Stimulated activated effector memory CD8-positive, alpha-beta T cell treated with anti-CD3 and anti-CD28 coated beads, Interleukin-12 subunit alpha, Interleukin-12 subunit beta, amount 100 ng/mL, for 72 hours (primary cell): ENCODE data around the gene EIF4E3.
A peak's percentile ranks its signal among the peaks of the same experiment; 100 is the strongest.

Experiments
- ATAC-seq: fragments of 150-1000 bp; cut with Tn5 transposase; 2 replicates; pipeline ENCODE4 v1.10.0; 2021
- DNase-seq, 2 donors: peaks; one replicate each; pipeline ENCODE4 v3.0.0; 2021 to 2022; ENCODE audit warnings: low spot score in 2 of 2
- H3K27ac Mint-ChIP-seq: one replicate; pipeline ENCODE4 v1.8.0; 2022; ENCODE audit warnings: mild to moderate bottlenecking, mixed read lengths
- H3K36me3 Mint-ChIP-seq: one replicate; pipeline ENCODE4 v1.8.0; 2022; ENCODE audit warnings: mild to moderate bottlenecking, mixed read lengths
- H3K4me1 Mint-ChIP-seq: one replicate; pipeline ENCODE4 v1.8.0; 2022; ENCODE audit warnings: mixed read lengths
- H3K4me3 Mint-ChIP-seq: one replicate; pipeline ENCODE4 v1.8.0; 2022; ENCODE audit warnings: mild to moderate bottlenecking, mixed read lengths
- H3K9me3 Mint-ChIP-seq: one replicate; pipeline ENCODE4 v1.8.0; 2022; ENCODE audit warnings: mixed read lengths

The EIF4E3 gene

GRCh38 chr3:71725271-71725991 lies at the start of gene EIF4E3:
TSS of gene EIF4E3 (minus strand) at chr3:71725402. CDS start at chr3:71725367, 35 bp downstream.
- Mint-ChIP-seq H3K36me3 (peaks cover 11% of the 10 kb centered on the region), H3K9me3 (no peaks in the 10 kb centered on the region), H3K4me3 (peak within 1 kb of the TSS; percentile 82), H3K4me1 (peaks cover 77% of the 10 kb centered on the region), H3K27ac (peak within 1 kb of the TSS; percentile 94)
- ATAC-seq (peak; percentile 68), DNase-seq (peak; percentile 48 to 79)

- Mint-ChIP-seq H3K27ac (no peak overlapping the region), H3K9me3 (no peaks in the 10 kb centered on the region), H3K4me1 (no peaks in the 10 kb centered on the region), H3K36me3 (no peaks in the 10 kb centered on the region), H3K4me3 (no peak overlapping the region)
- no peak for ATAC-seq
- DNase-seq = no peak
These were observed 46.7 kb upstream of the EIF4E3 start for GRCh38 chr3:71771884-71772283.

- Mint-ChIP-seq H3K9me3 (no peaks in the 10 kb centered on the region), H3K27ac (no peak overlapping the region), H3K4me1 (no peaks in the 10 kb centered on the region), H3K4me3 (no peak overlapping the region), H3K36me3 (no peaks in the 10 kb centered on the region)
- ATAC-seq (no peak), DNase-seq (no peak)
These were observed 45.9 kb upstream of the EIF4E3 start for GRCh38 chr3:71771126-71771525.

- no peak for DNase-seq
- Mint-ChIP-seq H3K9me3 (no peaks in the 10 kb centered on the region), H3K36me3 (no peaks in the 10 kb centered on the region), H3K4me1 (no peaks in the 10 kb centered on the region), H3K4me3 (no peak overlapping the region), H3K27ac (no peak overlapping the region)
- no peak for ATAC-seq
These were observed 38.2 kb upstream of the EIF4E3 start for GRCh38 chr3:71763426-71763825.

GRCh38 chr3:71760140-71760539 lies 34.9 kb upstream of the EIF4E3 start:
- no peak for ATAC-seq
- peaks cover 3% of the 10 kb centered on the region for H3K4me1 Mint-ChIP-seq
- H3K27ac Mint-ChIP-seq = no peak overlapping the region
- no peak for DNase-seq
- no peaks in the 10 kb centered on the region for H3K9me3 Mint-ChIP-seq
- H3K4me3 Mint-ChIP-seq = no peak overlapping the region
- H3K36me3 Mint-ChIP-seq = peaks cover 3% of the 10 kb centered on the region

- ATAC-seq = peak; percentile 24
- Mint-ChIP-seq H3K36me3 (peaks cover 7% of the 10 kb centered on the region), H3K9me3 (no peaks in the 10 kb centered on the region), H3K27ac (no peak overlapping the region), H3K4me1 (peaks cover 6% of the 10 kb centered on the region), H3K4me3 (no peak overlapping the region)
- no peak for DNase-seq
These were observed 34.2 kb upstream of the EIF4E3 start for GRCh38 chr3:71759401-71759800.

GRCh38 chr3:71758091-71758490 lies 32.9 kb upstream of the EIF4E3 start:
- Mint-ChIP-seq H3K4me3 (no peak overlapping the region), H3K36me3 (peaks cover 7% of the 10 kb centered on the region), H3K9me3 (no peaks in the 10 kb centered on the region), H3K27ac (no peak overlapping the region), H3K4me1 (peaks cover 6% of the 10 kb centered on the region)
- no peak for ATAC-seq
- DNase-seq = no peak

GRCh38 chr3:71754610-71755253 lies 29.5 kb upstream of the EIF4E3 start:
- Mint-ChIP-seq H3K4me3 (peak overlapping the region; percentile 65), H3K4me1 (peaks cover 6% of the 10 kb centered on the region), H3K27ac (no peak overlapping the region), H3K9me3 (no peaks in the 10 kb centered on the region), H3K36me3 (peaks cover 7% of the 10 kb centered on the region)
- DNase-seq (no peak), ATAC-seq (no peak)

GRCh38 chr3:71753701-71754609 lies 28.8 kb upstream of the EIF4E3 start, which contains the start of gene GPR27:
TSS of gene GPR27 (plus strand) at chr3:71753855. CDS start at chr3:71754050, 195 bp downstream.
- ATAC-seq (peak; percentile 69), DNase-seq (peak; percentile 23 to 60)
- peaks cover 6% of the 10 kb centered on the region for H3K4me1 Mint-ChIP-seq
- peaks cover 7% of the 10 kb centered on the region for H3K36me3 Mint-ChIP-seq
- no peaks in the 10 kb centered on the region for H3K9me3 Mint-ChIP-seq
- H3K4me3 Mint-ChIP-seq = peak within 1 kb of the TSS; percentile 65
- H3K27ac Mint-ChIP-seq = no peak within 1 kb of the TSS

- Mint-ChIP-seq H3K4me3 (peak overlapping the region; percentile 40), H3K36me3 (peaks cover 7% of the 10 kb centered on the region), H3K4me1 (peaks cover 6% of the 10 kb centered on the region), H3K9me3 (no peaks in the 10 kb centered on the region), H3K27ac (no peak overlapping the region)
- DNase-seq (no peak), ATAC-seq (no peak)
These were observed 27.9 kb upstream of the EIF4E3 start for GRCh38 chr3:71752831-71753700.

GRCh38 chr3:71751602-71752001 lies 26.4 kb upstream of the EIF4E3 start:
- H3K36me3 Mint-ChIP-seq = peaks cover 7% of the 10 kb centered on the region
- peaks cover 6% of the 10 kb centered on the region for H3K4me1 Mint-ChIP-seq
- no peak for ATAC-seq
- no peaks in the 10 kb centered on the region for H3K9me3 Mint-ChIP-seq
- H3K27ac Mint-ChIP-seq = no peak overlapping the region
- H3K4me3 Mint-ChIP-seq = no peak overlapping the region
- DNase-seq = no peak

- H3K4me1 Mint-ChIP-seq = no peaks in the 10 kb centered on the region
- ATAC-seq (no peak), DNase-seq (no peak)
- H3K27ac Mint-ChIP-seq = no peak overlapping the region
- H3K36me3 Mint-ChIP-seq = no peaks in the 10 kb centered on the region
- H3K9me3 Mint-ChIP-seq = peaks cover 25% of the 10 kb centered on the region
- no peak overlapping the region for H3K4me3 Mint-ChIP-seq
These were observed 19.5 kb upstream of the EIF4E3 start for GRCh38 chr3:71744738-71745137.

- H3K4me3 Mint-ChIP-seq = no peak overlapping the region
- ATAC-seq (no peak), DNase-seq (no peak)
- H3K27ac Mint-ChIP-seq = no peak overlapping the region
- H3K9me3 Mint-ChIP-seq = peaks cover 25% of the 10 kb centered on the region
- no peaks in the 10 kb centered on the region for H3K4me1 Mint-ChIP-seq
- H3K36me3 Mint-ChIP-seq = no peaks in the 10 kb centered on the region
These were observed 17.4 kb upstream of the EIF4E3 start for GRCh38 chr3:71742621-71743020.

- Mint-ChIP-seq H3K27ac (no peak overlapping the region), H3K4me1 (peaks cover 14% of the 10 kb centered on the region), H3K4me3 (no peak overlapping the region), H3K9me3 (peaks cover 3% of the 10 kb centered on the region), H3K36me3 (no peaks in the 10 kb centered on the region)
- ATAC-seq (no peak), DNase-seq (no peak)
These were observed 9.7 kb upstream of the EIF4E3 start for GRCh38 chr3:71734881-71735280.
